Measurements from ENCODE around the gene OTUB2. TPM values are rescaled to one million over a fixed set of nuclear protein-coding genes. Genes with fewer than 3 reads are reported as not detected.

Gene OTUB2
- total RNA-seq, 1 experiment from 2014 or later, result 3.4 TPM

DNA sequence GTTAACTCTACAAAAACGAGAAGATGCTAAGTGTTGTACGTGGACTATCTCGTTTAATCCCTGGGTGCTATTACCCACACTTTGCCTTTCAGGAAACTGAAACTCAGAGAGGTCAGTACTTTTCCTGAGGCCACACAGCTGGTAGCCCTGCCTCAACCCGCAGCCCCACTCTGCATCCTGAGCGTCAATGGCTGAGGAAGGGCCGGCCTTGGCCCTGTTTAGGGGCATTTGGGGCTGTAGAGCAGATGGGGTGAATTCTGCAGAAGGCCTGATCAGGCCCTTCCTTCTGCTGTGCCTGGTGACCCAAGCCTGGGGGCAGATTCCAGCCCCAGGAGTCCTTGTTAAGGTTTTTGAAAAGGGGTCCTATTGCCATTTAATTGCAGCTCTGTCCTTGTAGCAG lies 32.8 kb upstream of the OTUB2 start:
- POLR2A ChIA-PET, result no interaction called here
- CTCF ChIA-PET, result no interaction called here
- H3K36me3 ChIP-seq (ENCODE audit: control insufficient read depth, insufficient read depth, low read length), result no peaks in the 10 kb centered on the region
- no peak overlapping the region for H3K27ac ChIP-seq (ENCODE audit: low read length)
- no TSS peak for BruUV-seq (replicated peaks)
- ATAC-seq (no peak), DNase-seq (ENCODE audit: low read depth, low spot score) (no peak)
- H3K4me3 ChIP-seq (ENCODE audit: low read depth in 2 of 2, low read length in 2 of 2), result no peak overlapping the region
- intact Hi-C loops (cut with micrococcal nuclease; ENCODE audit: unreplicated experiment), result no loop called here
- TF ChIP-seq, protein P1, sequence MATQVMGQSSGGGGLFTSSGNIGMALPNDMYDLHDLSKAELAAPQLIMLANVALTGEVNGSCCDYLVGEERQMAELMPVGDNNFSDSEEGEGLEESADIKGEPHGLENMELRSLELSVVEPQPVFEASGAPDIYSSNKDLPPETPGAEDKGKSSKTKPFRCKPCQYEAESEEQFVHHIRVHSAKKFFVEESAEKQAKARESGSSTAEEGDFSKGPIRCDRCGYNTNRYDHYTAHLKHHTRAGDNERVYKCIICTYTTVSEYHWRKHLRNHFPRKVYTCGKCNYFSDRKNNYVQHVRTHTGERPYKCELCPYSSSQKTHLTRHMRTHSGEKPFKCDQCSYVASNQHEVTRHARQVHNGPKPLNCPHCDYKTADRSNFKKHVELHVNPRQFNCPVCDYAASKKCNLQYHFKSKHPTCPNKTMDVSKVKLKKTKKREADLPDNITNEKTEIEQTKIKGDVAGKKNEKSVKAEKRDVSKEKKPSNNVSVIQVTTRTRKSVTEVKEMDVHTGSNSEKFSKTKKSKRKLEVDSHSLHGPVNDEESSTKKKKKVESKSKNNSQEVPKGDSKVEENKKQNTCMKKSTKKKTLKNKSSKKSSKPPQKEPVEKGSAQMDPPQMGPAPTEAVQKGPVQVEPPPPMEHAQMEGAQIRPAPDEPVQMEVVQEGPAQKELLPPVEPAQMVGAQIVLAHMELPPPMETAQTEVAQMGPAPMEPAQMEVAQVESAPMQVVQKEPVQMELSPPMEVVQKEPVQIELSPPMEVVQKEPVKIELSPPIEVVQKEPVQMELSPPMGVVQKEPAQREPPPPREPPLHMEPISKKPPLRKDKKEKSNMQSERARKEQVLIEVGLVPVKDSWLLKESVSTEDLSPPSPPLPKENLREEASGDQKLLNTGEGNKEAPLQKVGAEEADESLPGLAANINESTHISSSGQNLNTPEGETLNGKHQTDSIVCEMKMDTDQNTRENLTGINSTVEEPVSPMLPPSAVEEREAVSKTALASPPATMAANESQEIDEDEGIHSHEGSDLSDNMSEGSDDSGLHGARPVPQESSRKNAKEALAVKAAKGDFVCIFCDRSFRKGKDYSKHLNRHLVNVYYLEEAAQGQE (IDR thresholded peaks at IDR 0.05; ENCODE audit: insufficient read depth in 1 of 2, low read depth in 2 of 2, low read length in 1 of 2), result no peak
- no peak for TF ChIP-seq SIN3A (IDR thresholded peaks at IDR 0.05; ENCODE audit: borderline replicate concordance, insufficient read depth, low read depth, low read length)
- TF ChIP-seq POLR2AphosphoS5 (IDR thresholded peaks at IDR 0.05; ENCODE audit: low read depth, low read length), result no peak
- TF ChIP-seq, protein P2, sequence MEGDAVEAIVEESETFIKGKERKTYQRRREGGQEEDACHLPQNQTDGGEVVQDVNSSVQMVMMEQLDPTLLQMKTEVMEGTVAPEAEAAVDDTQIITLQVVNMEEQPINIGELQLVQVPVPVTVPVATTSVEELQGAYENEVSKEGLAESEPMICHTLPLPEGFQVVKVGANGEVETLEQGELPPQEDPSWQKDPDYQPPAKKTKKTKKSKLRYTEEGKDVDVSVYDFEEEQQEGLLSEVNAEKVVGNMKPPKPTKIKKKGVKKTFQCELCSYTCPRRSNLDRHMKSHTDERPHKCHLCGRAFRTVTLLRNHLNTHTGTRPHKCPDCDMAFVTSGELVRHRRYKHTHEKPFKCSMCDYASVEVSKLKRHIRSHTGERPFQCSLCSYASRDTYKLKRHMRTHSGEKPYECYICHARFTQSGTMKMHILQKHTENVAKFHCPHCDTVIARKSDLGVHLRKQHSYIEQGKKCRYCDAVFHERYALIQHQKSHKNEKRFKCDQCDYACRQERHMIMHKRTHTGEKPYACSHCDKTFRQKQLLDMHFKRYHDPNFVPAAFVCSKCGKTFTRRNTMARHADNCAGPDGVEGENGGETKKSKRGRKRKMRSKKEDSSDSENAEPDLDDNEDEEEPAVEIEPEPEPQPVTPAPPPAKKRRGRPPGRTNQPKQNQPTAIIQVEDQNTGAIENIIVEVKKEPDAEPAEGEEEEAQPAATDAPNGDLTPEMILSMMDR (IDR thresholded peaks at IDR 0.05), result no peak
- no peak for TF ChIP-seq TCF7L2 (IDR thresholded peaks at IDR 0.05; ENCODE audit: low read depth, low read length)
- no peaks in the 10 kb centered on the region for H3K4me1 ChIP-seq (ENCODE audit: control insufficient read depth, insufficient read depth, low read length)
- in situ Hi-C loops (cut with HindIII; ENCODE audit: low pct_unique_long_range_greater_than_20kb, low sequenced_read_pairs), result no loop called here
- H3K9me3 ChIP-seq (ENCODE audit: control insufficient read depth, insufficient read depth, low read depth, low read length), result no peaks in the 10 kb centered on the region
- no peaks in the 10 kb centered on the region for H3K27me3 ChIP-seq (ENCODE audit: control insufficient read depth, insufficient read depth, low read length)

DNA sequence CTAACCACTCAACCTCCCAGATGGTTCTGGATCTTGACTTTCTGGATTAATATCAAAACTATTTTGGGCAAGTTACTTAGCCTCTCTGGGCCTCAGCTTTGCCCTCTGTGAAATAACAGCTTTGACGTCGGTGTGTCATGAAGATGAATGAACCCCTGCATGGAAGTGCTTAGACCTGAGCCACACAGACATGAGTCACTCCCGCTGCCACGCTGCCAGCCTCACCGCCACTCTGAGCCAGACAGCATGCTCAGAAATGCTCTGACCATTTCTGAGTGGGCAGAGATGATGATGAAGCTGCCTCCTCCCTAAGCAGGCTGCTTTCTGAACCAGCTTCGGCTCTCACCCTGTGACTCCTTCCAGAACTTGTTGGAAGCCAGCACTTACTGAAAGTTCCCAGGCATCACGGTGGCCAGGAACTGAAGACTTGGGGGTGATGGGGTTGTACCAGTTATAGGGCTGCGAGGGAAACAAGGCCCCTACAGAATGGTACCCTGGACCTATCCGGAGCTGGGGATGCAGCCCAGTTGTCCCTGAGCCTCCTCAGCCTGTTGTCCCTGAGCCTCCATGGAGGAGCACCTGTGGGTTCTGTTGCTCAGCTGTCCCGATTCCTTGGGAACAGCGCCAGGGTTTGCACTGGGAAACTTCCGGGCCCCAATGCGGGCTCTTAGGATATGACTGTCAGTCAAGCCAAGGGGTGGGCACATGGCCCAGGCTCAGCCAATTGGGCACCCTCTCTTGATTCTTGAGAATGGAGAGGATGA lies 31.0 kb upstream of the OTUB2 start:
- intact Hi-C loops (cut with micrococcal nuclease; ENCODE audit: unreplicated experiment), result no loop called here
- DNase-seq (ENCODE audit: low read depth, low spot score), result no peak
- in situ Hi-C loops (cut with HindIII; ENCODE audit: low pct_unique_long_range_greater_than_20kb, low sequenced_read_pairs), result no loop called here
- Histone ChIP-seq H3K27ac (ENCODE audit: low read length) (no peak overlapping the region), H3K27me3 (ENCODE audit: control insufficient read depth, insufficient read depth, low read length) (no peaks in the 10 kb centered on the region), H3K36me3 (ENCODE audit: control insufficient read depth, insufficient read depth, low read length) (no peaks in the 10 kb centered on the region), H3K4me1 (ENCODE audit: control insufficient read depth, insufficient read depth, low read length) (no peaks in the 10 kb centered on the region), H3K4me3 (ENCODE audit: low read depth in 2 of 2, low read length in 2 of 2) (no peak overlapping the region), H3K9me3 (ENCODE audit: control insufficient read depth, insufficient read depth, low read depth, low read length) (no peaks in the 10 kb centered on the region)
- POLR2A ChIA-PET, result no interaction called here
- CTCF ChIA-PET, result interaction anchor here (2.1 kb wide), 1 partner anchor 56 kb away, joined by 6 read pairs; no protein-coding TSS in a partner anchor
- ATAC-seq, result 0 out of 2 replicates have a peak, but pooled peaks have one; percentile 51
- TF ChIP-seq, protein P1 (IDR thresholded peaks at IDR 0.05; ENCODE audit: insufficient read depth in 1 of 2, low read depth in 2 of 2, low read length in 1 of 2), result no peak
- TF ChIP-seq POLR2AphosphoS5 (IDR thresholded peaks at IDR 0.05; ENCODE audit: low read depth, low read length) (no peak), SIN3A (IDR thresholded peaks at IDR 0.05; ENCODE audit: borderline replicate concordance, insufficient read depth, low read depth, low read length) (no peak), TCF7L2 (IDR thresholded peaks at IDR 0.05; ENCODE audit: low read depth, low read length) (no peak)
- TF ChIP-seq, protein P2 (IDR thresholded peaks at IDR 0.05), result no peak
- no TSS peak for BruUV-seq (replicated peaks)
